CD4-positive, alpha-beta memory T cell (primary cell): ENCODE results near the gene PELO. TPM values are rescaled to one million over a fixed set of nuclear protein-coding genes. Genes with fewer than 3 reads are reported as not detected.
"Not testable (repeated sequence)": the region's sequence is repeated elsewhere in the genome, so short reads cannot be mapped to it uniquely, and the experiment has no call there.

Source experiments
- CTCF ChIA-PET: fragments of 350-600 bp; sonication (Branson Sonifier 250); formaldehyde crosslinking; loops from one replicate; lab custom pipeline; 2021; ENCODE audit warnings: inconsistent platforms; ENCODE audit not compliant: partially characterized antibody; lab: Charles Lee
- POLR2A ChIA-PET: fragments of 350-600 bp; sonication (Branson Sonifier 250); formaldehyde crosslinking; loops from one replicate; lab custom pipeline; 2021; ENCODE audit not compliant: partially characterized antibody; lab: Charles Lee
- DNase-seq, 5 donors: peaks; one replicate each; pipeline versions ENCODE4 v3.0.0 to v3.0.0-alpha.2; 2020 to 2022; ENCODE audit warnings: mixed read lengths in 1 of 5
- H3K27ac ChIP-seq: one replicate; pipeline ENCODE4 v1.7.0; 2013; ENCODE audit warnings: low read depth, low read length
- H3K27me3 ChIP-seq: 2 replicates; pipeline ENCODE4 v1.7.0; 2013; ENCODE audit warnings: mild to moderate bottlenecking, low read length, moderate library complexity; ENCODE audit not compliant: insufficient read depth
- H3K36me3 ChIP-seq: 2 replicates; pipeline ENCODE4 v1.7.0; 2013; ENCODE audit warnings: mild to moderate bottlenecking, low read length, moderate library complexity; ENCODE audit not compliant: insufficient read depth
- H3K4me1 ChIP-seq: 2 replicates; pipeline ENCODE4 v1.7.0; 2013; ENCODE audit warnings: mild to moderate bottlenecking, low read length, moderate library complexity; ENCODE audit not compliant: insufficient read depth
- H3K4me3 ChIP-seq, 2 donors: one replicate each; pipeline ENCODE4 v1.7.0; 2013; ENCODE audit warnings: low read length in 2 of 2, mild to moderate bottlenecking in 1 of 2
- H3K9me3 ChIP-seq, 2 donors: one replicate each; pipeline ENCODE4 v1.7.0; 2013; ENCODE audit warnings: low read length in 2 of 2, control low read depth in 1 of 2; ENCODE audit not compliant: control insufficient read depth in 1 of 2
- H3K27ac Mint-ChIP-seq, 7 donors: one replicate each; pipeline ENCODE4 v1.8.0; 2020 to 2021; ENCODE audit warnings: mixed read lengths in 7 of 7, mild to moderate bottlenecking in 6 of 7, inconsistent platforms in 3 of 7, moderate library complexity in 3 of 7
- H3K27me3 Mint-ChIP-seq, 2 donors: one replicate each; pipeline ENCODE4 v1.8.0; 2020 to 2021; ENCODE audit warnings: mixed read lengths in 2 of 2
- H3K36me3 Mint-ChIP-seq, 2 donors: one replicate each; pipeline ENCODE4 v1.8.0; 2020 to 2021; ENCODE audit warnings: mixed read lengths in 2 of 2, inconsistent platforms in 1 of 2, mild to moderate bottlenecking in 1 of 2
- H3K4me1 Mint-ChIP-seq, 4 donors: one replicate each; pipeline ENCODE4 v1.8.0; 2020 to 2021; ENCODE audit warnings: mixed read lengths in 4 of 4, mild to moderate bottlenecking in 1 of 4
- H3K4me3 Mint-ChIP-seq, 8 donors: one replicate each; pipeline ENCODE4 v1.8.0; 2020 to 2021; ENCODE audit warnings: mixed read lengths in 8 of 8, mild to moderate bottlenecking in 7 of 8, moderate library complexity in 6 of 8, inconsistent platforms in 3 of 8
- H3K9me3 Mint-ChIP-seq, 8 donors: one replicate each; pipeline ENCODE4 v1.8.0; 2020 to 2021; ENCODE audit warnings: mixed read lengths in 8 of 8, mild to moderate bottlenecking in 5 of 8, inconsistent platforms in 3 of 8, moderate library complexity in 1 of 8
- intact Hi-C: fragments of 100-400 bp; cut with micrococcal nuclease; formaldehyde crosslinking; loops from one replicate; pipeline ENCODE4 v1.15.1; 2023
- polyA plus RNA-seq, 2 donors: library from polyadenylated mRNA; unstranded; fragments of 300-500 nt; fragmentation: Illumina TruSeq; gene quantifications; one replicate each; pipeline ENCODE4 v1.2.3, GENCODE V29; 2021
- total RNA-seq, 2 experiments: library from RNA; stranded (reverse); gene quantifications; one replicate each; pipeline ENCODE4 v1.2.3, GENCODE V29; 2021

PELO gene
- total and polyA plus RNA-seq, 4 experiments from 2014 or later, result 5.7 to 12.4 (median 10.1) TPM

GRCh38 chr5:52817818-52818217, 30.1 kb downstream of the PELO start:
- no peaks in the 10 kb centered on the region for H3K27me3 ChIP-seq
- Mint-ChIP-seq H3K4me3 (no peak overlapping the region), H3K9me3 (peaks cover 0 to 5% (median 0%) of the 10 kb centered on the region in 8 donors), H3K4me1 (no peaks in the 10 kb centered on the region), H3K36me3 (no peaks in the 10 kb centered on the region), H3K27ac (no peak overlapping the region), H3K27me3 (peaks cover 0 to 2% of the 10 kb centered on the region in 2 donors)
- CTCF ChIA-PET, result no interaction called here
- intact Hi-C loops, result no loop called here
- H3K27ac ChIP-seq, result no peak overlapping the region
- POLR2A ChIA-PET, result no interaction called here
- H3K9me3 ChIP-seq, result no peaks in the 10 kb centered on the region
- H3K36me3 ChIP-seq, result no peaks in the 10 kb centered on the region
- no peak overlapping the region for H3K4me3 ChIP-seq
- no peak for DNase-seq
- H3K4me1 ChIP-seq, result no peaks in the 10 kb centered on the region

DNA sequence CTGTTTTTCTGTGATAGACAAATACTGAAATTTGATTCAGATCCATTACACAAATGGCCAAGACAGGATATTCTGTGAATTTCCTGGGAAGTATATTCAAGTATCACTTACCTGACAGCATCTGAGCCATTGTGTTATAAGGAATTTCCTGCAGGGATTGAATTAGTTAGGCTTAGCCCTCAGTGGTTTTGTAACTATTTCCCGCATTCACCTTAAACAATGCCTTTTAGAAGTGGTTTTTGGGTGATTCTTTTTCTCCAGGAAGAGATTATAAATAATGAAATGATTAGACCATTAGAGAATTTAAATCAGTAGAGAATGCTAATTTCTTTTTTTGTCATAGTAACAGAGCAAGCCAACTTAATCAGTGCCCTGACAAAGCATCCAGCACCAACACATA, 30.6 kb downstream of the PELO start:
- no peak overlapping the region for H3K4me3 Mint-ChIP-seq
- CTCF ChIA-PET, result no interaction called here

GRCh38 chr5:52818807-52819206, 31.1 kb downstream of the PELO start:
- H3K27ac ChIP-seq, H3K9me3 Mint-ChIP-seq, H3K9me3 ChIP-seq, H3K4me3 Mint-ChIP-seq, H3K36me3 Mint-ChIP-seq, H3K27me3 ChIP-seq, H3K27me3 Mint-ChIP-seq, POLR2A ChIA-PET, H3K27ac Mint-ChIP-seq, H3K4me1 Mint-ChIP-seq, DNase-seq, H3K4me3 ChIP-seq, H3K4me1 ChIP-seq, intact Hi-C loops, CTCF ChIA-PET, H3K36me3 ChIP-seq: not testable (repeated sequence)

More for the DNA sequence above, 30.6 kb downstream of the PELO start:
- Histone ChIP-seq H3K27ac (no peak overlapping the region), H3K36me3 (no peaks in the 10 kb centered on the region), H3K4me1 (no peaks in the 10 kb centered on the region), H3K9me3 (no peaks in the 10 kb centered on the region), H3K4me3 (no peak overlapping the region), H3K27me3 (no peaks in the 10 kb centered on the region)
- no peak for DNase-seq
- POLR2A ChIA-PET, result no interaction called here
- intact Hi-C loops, result no loop called here
- Mint-ChIP-seq H3K36me3 (no peaks in the 10 kb centered on the region), H3K9me3 (peaks cover 0 to 5% (median 0%) of the 10 kb centered on the region in 8 donors), H3K27ac (no peak overlapping the region), H3K4me1 (no peaks in the 10 kb centered on the region), H3K27me3 (peaks cover 0 to 2% of the 10 kb centered on the region in 2 donors)

DNA sequence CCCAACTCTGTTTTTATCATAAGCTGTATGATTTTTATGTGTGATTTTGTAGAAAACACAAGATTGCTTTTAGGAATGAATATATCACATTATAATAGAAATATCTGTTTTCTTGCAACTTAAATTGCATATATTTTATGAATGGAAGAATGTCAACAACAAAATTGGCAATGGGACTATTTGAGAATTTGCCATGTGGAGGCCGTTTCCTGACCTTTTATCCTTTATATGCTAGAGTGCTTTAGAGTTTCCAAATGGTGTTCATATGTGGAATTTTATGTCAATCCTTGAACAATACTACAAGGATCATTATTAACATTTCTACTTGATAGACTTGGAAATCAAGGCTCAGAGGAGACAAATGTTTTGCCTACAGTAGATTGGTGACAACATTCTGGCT, 34.2 kb downstream of the PELO start:
- H3K9me3 Mint-ChIP-seq, result peaks cover 0 to 5% (median 0%) of the 10 kb centered on the region in 8 donors
- Histone ChIP-seq H3K9me3 (no peaks in the 10 kb centered on the region), H3K4me1 (no peaks in the 10 kb centered on the region), H3K27me3 (no peaks in the 10 kb centered on the region), H3K4me3 (no peak overlapping the region), H3K36me3 (no peaks in the 10 kb centered on the region), H3K27ac (no peak overlapping the region)
- no peaks in the 10 kb centered on the region for H3K36me3 Mint-ChIP-seq
- intact Hi-C loops, result no loop called here
- ChIA-PET CTCF (interaction anchor here (1.2 to 1.4 kb wide), 2 partner anchors 18 to 163 kb away, joined by 4 to 5 read pairs; no protein-coding TSS in a partner anchor), POLR2A (no interaction called here)
- H3K4me3 Mint-ChIP-seq, result no peak overlapping the region
- H3K4me1 Mint-ChIP-seq, result peaks cover 0 to 6% (median 3%) of the 10 kb centered on the region in 4 donors
- H3K27ac Mint-ChIP-seq, result no peak overlapping the region
- no peak for DNase-seq
- no peaks in the 10 kb centered on the region for H3K27me3 Mint-ChIP-seq

GRCh38 chr5:52822437-52822836, 34.7 kb downstream of the PELO start:
- Mint-ChIP-seq H3K4me3 (no peak overlapping the region), H3K27me3 (no peaks in the 10 kb centered on the region), H3K36me3 (no peaks in the 10 kb centered on the region), H3K4me1 (peaks cover 0 to 6% (median 3%) of the 10 kb centered on the region in 4 donors), H3K27ac (no peak overlapping the region), H3K9me3 (peaks cover 0 to 5% (median under 1%) of the 10 kb centered on the region in 8 donors)
- ChIA-PET POLR2A (no interaction called here), CTCF (interaction anchor here (1.2 to 1.4 kb wide), 2 partner anchors 18 to 163 kb away, joined by 4 to 5 read pairs; no protein-coding TSS in a partner anchor)
- no peak overlapping the region for H3K27ac ChIP-seq
- intact Hi-C loops, result no loop called here
- DNase-seq, result no peak
- H3K4me1 ChIP-seq, result no peaks in the 10 kb centered on the region
- no peaks in the 10 kb centered on the region for H3K9me3 ChIP-seq
- no peaks in the 10 kb centered on the region for H3K36me3 ChIP-seq
- no peak overlapping the region for H3K4me3 ChIP-seq
- H3K27me3 ChIP-seq, result no peaks in the 10 kb centered on the region

- CTCF ChIA-PET, result interaction anchor here (0.8 kb wide), 1 partner anchor 132 kb away, joined by 4 read pairs; no protein-coding TSS in a partner anchor
- H3K4me3 Mint-ChIP-seq, result no peak overlapping the region
Measured at GRCh38 chr5:52824827-52825226, 37.1 kb downstream of the PELO start.

DNA sequence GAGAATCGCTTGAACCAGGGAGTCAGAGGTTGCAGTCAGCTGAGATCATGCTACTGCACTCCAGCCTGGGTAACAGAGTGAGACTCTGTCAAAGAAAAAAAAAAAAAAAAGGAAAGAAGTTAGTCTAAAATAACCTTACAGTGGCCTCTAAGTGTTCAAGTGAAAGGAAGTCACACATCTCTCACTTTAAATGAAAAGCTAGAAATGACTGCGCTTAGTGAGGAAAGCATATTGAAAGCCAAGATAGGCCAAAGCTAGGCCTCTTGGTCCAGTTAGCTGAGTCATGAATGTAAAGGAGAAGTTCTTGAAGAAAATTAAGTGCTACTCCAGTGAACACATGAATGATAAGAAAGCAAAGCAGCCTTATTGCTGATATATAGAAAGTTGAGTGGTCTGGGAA, 38.1 kb downstream of the PELO start:
- Histone ChIP-seq H3K4me3 (no peak overlapping the region), H3K4me1 (no peaks in the 10 kb centered on the region), H3K27ac (no peak overlapping the region), H3K36me3 (no peaks in the 10 kb centered on the region), H3K27me3 (no peaks in the 10 kb centered on the region), H3K9me3 (no peaks in the 10 kb centered on the region)
- ChIA-PET POLR2A (no interaction called here), CTCF (no interaction called here)
- Mint-ChIP-seq H3K36me3 (no peaks in the 10 kb centered on the region), H3K9me3 (peaks cover 0 to 9% (median 1%) of the 10 kb centered on the region in 8 donors), H3K4me3 (no peak overlapping the region), H3K4me1 (peaks cover 0 to 6% (median 3%) of the 10 kb centered on the region in 4 donors), H3K27me3 (no peaks in the 10 kb centered on the region), H3K27ac (no peak overlapping the region)
- DNase-seq, result no peak
- intact Hi-C loops, result no loop called here

More at GRCh38 chr5:52824827-52825226, 37.1 kb downstream of the PELO start:
- no peaks in the 10 kb centered on the region for H3K36me3 Mint-ChIP-seq
- no peaks in the 10 kb centered on the region for H3K4me1 ChIP-seq
- H3K27me3 Mint-ChIP-seq, result no peaks in the 10 kb centered on the region
- DNase-seq, result no peak
- no peaks in the 10 kb centered on the region for H3K9me3 ChIP-seq
- H3K27ac Mint-ChIP-seq, result no peak overlapping the region
- no peak overlapping the region for H3K27ac ChIP-seq
- no peak overlapping the region for H3K4me3 ChIP-seq
- H3K9me3 Mint-ChIP-seq, result peaks cover 0 to 9% (median 1%) of the 10 kb centered on the region in 8 donors
- POLR2A ChIA-PET, result no interaction called here
- no peaks in the 10 kb centered on the region for H3K36me3 ChIP-seq
- no peaks in the 10 kb centered on the region for H3K27me3 ChIP-seq
- intact Hi-C loops, result no loop called here
- peaks cover 0 to 6% (median 3%) of the 10 kb centered on the region in 4 donors for H3K4me1 Mint-ChIP-seq
